ENCODE data around the gene BTN2A1. TPM values are rescaled to one million over a fixed set of nuclear protein-coding genes. Genes with fewer than 3 reads are reported as not detected.

BTN2A1 gene
- total and polyA plus RNA-seq, 9 of the 15 experiments (the other 6 are each of a cell fraction or from before 2014, with no cell fraction given) = 6.7 to 22.1 (median 16.4) TPM

- TF ChIP-seq KAT7 (CRISPR knock-in tag; IDR thresholded peaks at IDR 0.05; ENCODE audit: borderline replicate concordance) (no peak), ATF7 (IDR thresholded peaks at IDR 0.05) (no peak), EP400 (IDR thresholded peaks at IDR 0.05) (no peak), PHB2 (IDR thresholded peaks at IDR 0.05; ENCODE audit: low read depth) (no peak), TSC22D4 (tag; IDR thresholded peaks at IDR 0.05) (no peak), TEAD4 (IDR thresholded peaks at IDR 0.05; ENCODE audit: low read length) (peak; percentile 48; the same call in 1 of the 2 replicates), TEAD4 (CRISPR knock-in tag; IDR thresholded peaks at IDR 0.05; ENCODE audit: borderline replicate concordance) (no peak), ZNF143 (CRISPR knock-in tag; IDR thresholded peaks at IDR 0.05) (no peak), MITF (IDR thresholded peaks at IDR 0.05) (no peak), TCF3 (CRISPR knock-in tag; IDR thresholded peaks at IDR 0.05) (peak; percentile 25; the same call in 1 of the 2 replicates), TAL1 (IDR thresholded peaks at IDR 0.05) (peak; percentile 39), ARID1B (IDR thresholded peaks at IDR 0.05) (peak; percentile 47; the same call in 1 of the 2 replicates), ZNF12 (CRISPR knock-in tag; IDR thresholded peaks at IDR 0.05) (no peak), ZBTB49 (CRISPR knock-in tag; IDR thresholded peaks at IDR 0.05; ENCODE audit: borderline replicate concordance) (no peak), ZBTB12 (CRISPR knock-in tag; IDR thresholded peaks at IDR 0.05) (no peak), CUX1 (CRISPR knock-in tag; IDR thresholded peaks at IDR 0.05) (no peak), ZNF311 (CRISPR knock-in tag; IDR thresholded peaks at IDR 0.05) (no peak), ZNF316 (IDR thresholded peaks at IDR 0.05) (no peak), SLC30A9 (CRISPR knock-in tag; IDR thresholded peaks at IDR 0.05) (no peak)
Measured at GRCh38 chr6:26494117-26494516, 36.4 kb downstream of the BTN2A1 start (continued).
